A204.1 (cell line): ENCODE measurements around the gene ZNF467.

Experiments
- FAIRE-seq: peaks from 2 replicates; lab custom pipeline; 2012; peaks lifted over from hg19 to GRCh38; lab: Jason Lieb, UNC

The ZNF467 gene

DNA sequence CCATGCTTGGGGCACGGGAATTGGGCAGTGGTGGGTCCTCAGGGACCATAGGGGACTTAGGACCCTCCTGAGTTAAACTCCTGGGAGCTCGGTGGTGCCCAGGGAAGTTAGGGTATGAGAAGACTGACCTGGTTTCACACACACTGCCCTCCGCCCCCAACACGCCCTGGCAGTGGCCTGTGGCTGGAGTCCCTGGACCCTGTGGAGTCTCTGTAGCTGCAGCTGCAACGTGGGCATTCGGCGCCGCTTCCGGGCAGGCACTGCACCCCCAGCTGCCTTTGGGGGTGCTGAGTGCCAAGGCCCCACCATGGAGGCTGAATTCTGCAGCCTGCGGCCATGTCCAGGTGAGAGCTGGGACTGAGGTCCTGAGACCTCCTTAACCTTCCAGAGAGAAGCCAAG lies 34.9 kb upstream of the ZNF467 start:
- no peak for FAIRE-seq

- FAIRE-seq: no peak
These were observed 33.3 kb upstream of the ZNF467 start for GRCh38 chr7:149806726-149807125.

DNA sequence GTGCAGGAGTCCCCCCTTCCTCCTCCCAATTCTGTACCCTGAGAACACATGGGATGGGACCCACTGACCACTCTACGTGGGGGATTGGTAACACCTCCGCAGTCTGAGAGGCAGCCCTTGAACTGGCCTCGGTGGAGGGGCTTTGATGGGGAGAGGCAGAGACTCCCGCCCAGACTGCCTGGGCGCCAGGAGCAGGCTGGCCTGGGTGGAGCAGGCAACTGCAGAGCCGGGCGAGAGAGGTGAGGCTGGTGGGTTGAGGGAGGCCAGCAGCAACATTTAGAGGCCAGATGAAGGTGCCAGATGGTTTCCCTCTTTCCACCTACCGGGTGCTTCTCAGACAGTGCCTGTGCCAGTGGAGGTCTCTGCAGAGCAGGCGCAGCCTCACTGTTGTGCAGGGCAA lies 30.7 kb upstream of the ZNF467 start:
- FAIRE-seq: no peak

DNA sequence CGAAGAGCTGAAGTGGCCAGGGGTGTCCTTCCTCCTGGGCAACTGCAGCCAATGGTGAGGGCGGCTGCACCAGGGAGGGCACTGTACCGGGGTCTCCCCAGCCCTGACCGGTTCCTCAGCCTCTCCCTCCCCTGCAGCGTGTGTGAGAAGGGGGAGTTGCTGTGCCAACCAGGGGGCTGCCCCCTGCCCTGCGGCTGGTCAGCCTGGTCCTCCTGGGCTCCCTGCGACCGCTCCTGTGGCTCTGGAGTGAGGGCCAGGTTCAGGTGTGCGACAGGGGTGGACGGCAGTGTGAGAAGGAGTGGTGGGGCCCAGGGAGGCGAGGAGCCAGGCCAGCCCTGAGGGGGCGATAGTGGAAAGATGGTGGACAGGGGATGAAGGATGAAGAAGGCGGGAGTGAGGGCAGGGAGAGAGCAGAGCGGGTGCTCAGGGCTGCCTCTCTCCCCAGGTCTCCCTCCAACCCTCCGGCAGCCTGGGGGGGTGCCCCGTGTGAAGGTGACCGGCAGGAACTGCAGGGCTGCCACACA lies 30.2 kb upstream of the ZNF467 start:
- FAIRE-seq: no peak

GRCh38 chr7:149802966-149803365 lies 29.6 kb upstream of the ZNF467 start:
- FAIRE-seq: no peak

GRCh38 chr7:149801816-149802215 lies 28.4 kb upstream of the ZNF467 start:
- no peak for FAIRE-seq

- FAIRE-seq: no peak
These were observed 27.7 kb upstream of the ZNF467 start for GRCh38 chr7:149801002-149801566.

DNA sequence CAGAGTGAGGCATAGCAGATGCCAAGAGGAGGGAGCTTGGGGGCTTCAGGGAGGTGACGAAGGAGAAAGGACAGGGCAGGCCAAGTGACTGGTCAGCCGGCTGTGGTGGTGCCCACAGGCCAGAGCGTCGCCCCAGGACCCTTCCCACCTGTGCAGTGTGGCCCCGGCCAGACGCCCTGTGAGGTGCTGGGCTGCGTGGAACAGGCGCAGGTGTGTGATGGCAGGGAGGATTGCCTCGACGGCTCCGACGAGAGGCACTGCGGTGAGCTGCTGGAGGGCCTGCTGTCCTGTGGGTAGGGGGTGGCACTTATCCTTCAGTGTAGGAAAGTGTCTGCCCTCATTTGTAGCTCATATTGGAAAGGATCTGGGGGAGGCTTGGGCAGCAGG lies 26.8 kb upstream of the ZNF467 start:
- FAIRE-seq: no peak

DNA sequence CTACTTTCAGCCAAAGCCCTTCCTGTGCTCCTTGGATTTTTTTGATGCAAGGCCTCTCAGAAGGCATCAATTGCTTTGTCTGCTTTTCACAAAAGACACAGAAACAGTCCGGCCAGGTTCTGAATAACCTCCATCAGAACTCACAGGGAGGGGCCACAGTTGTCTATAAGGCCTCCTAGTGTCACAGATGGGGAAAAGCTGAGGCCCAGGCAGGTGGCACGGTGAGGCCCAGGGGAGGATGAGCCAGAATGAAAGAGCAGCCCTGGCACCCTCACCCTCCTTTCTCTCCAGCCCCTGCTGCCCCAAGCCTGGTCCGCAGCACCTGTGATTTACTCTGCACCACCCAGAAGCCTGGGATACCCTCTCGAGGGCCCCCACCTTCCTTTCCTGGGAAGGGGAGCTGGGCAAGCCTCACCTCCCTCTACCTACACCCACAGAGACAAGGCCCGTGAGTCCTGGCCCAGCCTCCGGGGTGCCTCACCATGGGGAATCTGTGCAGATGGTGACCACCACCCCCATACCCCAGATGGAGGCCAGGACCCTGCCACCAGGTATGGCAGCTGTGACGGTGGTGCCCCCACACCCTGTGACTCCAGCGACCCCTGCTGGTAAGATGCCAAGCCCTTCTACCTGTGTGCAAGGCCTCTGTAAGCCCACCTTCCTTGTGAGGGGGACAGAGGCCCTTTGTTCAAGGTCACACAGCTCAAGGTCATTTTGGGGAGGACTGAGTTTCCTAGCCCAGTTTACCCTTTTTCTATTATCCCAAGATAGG lies 26.2 kb upstream of the ZNF467 start:
- FAIRE-seq: no peak

DNA sequence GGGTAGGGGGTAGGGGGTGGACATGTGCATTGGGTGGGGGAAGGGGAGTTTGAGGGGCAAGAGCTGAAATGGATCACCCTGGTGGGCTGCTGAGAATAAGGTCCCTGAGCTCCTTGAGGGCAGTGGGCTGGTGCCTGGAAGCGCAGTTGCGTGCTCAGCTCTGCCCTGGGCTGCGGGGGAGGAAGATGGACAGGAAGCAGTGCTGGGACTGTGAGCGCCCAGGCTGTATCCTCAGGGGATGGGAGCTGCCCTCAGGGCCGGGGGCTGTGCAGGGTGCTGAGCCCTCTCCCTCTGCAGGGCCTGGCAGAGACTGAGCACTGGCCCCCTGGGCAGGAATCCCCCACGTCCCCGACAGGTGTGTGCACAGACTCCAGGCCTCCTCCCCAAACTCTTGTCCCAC lies 24.4 kb upstream of the ZNF467 start:
- FAIRE-seq: no peak

DNA sequence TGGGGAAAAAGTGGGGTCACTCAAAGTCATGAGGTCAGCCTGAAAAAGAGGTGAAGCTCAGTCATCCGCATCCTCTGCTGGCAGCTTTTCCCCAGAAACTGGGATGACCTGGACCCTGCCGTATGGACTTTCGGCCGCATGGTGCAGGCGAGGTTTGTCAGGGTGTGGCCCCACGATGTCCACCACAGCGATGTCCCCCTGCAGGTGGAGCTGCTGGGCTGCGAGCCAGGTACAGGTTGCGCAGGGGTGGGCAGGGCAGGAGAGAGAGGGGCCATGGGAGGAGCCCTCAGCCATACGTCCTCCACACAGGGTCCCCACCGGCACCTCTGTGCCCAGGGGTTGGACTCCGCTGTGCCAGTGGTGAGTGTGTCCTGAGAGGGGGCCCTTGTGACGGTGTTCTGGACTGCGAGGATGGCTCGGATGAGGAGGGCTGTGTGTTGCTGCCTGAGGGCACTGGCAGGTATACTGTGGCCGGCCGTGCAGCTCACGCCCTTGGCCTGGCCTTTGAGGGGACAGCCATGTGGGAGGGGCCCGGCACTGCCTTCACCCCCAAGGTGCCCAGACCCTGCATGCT lies 23.0 kb upstream of the ZNF467 start:
- no peak for FAIRE-seq

GRCh38 chr7:149795126-149795525 lies 21.7 kb upstream of the ZNF467 start:
- no peak for FAIRE-seq

- FAIRE-seq: no peak
These were observed 21.3 kb upstream of the ZNF467 start for GRCh38 chr7:149794661-149795060.

DNA sequence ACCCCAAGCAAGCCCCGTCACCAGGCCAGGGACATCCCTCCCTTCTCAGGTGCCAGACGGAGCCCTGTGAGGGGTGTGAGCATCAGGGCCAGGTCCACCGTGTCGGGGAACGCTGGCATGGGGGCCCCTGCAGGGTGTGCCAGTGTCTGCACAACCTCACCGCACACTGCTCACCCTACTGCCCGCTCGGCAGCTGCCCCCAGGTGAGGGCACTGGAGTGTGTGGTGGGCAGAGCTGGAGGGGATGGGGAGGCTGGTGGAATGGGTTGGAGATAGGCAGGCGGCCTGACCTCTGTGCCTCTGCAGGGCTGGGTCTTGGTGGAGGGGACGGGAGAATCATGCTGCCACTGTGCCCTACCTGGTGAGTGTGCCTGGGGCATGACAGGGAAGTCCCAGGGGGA lies 19.9 kb upstream of the ZNF467 start:
- FAIRE-seq: no peak

DNA sequence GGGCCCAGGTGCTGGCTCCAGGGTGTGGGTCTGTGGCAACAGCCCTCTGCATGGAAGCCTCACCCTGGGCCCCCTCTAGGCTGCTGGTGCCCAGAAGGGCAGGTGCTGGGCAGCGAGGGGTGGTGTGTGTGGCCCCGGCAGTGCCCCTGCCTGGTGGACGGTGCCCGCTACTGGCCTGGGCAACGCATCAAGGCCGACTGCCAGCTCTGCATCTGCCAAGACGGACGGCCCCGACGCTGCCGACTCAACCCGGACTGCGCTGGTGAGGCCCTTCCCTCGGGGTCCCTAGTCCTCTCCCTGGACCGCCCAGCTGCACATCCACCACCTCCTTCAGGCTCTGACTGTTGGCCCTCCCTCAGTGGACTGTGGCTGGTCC lies 18.8 kb upstream of the ZNF467 start:
- FAIRE-seq: no peak

GRCh38 chr7:149791411-149792219 lies 18.2 kb upstream of the ZNF467 start:
- FAIRE-seq: no peak

GRCh38 chr7:149790754-149791360 lies 17.5 kb upstream of the ZNF467 start:
- no peak for FAIRE-seq

- FAIRE-seq: no peak
These were observed 16.8 kb upstream of the ZNF467 start for GRCh38 chr7:149790146-149790548.

DNA sequence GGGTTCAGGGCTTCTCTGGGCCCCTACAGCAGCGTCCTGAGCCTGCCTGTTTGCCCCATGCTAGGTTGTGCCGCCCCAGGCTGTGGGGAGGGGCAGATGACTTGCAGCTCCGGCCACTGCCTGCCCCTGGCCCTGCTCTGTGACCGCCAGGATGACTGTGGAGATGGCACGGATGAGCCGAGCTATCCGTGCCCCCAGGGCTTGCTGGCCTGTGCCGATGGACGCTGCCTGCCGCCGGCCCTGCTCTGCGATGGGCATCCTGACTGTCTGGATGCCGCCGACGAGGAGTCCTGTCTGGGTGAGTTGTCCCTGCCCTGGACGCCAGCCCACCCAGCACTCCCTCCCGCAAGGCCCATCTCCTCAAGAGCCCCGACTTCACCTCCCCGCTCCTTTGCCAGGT lies 15.7 kb upstream of the ZNF467 start:
- FAIRE-seq: no peak

DNA sequence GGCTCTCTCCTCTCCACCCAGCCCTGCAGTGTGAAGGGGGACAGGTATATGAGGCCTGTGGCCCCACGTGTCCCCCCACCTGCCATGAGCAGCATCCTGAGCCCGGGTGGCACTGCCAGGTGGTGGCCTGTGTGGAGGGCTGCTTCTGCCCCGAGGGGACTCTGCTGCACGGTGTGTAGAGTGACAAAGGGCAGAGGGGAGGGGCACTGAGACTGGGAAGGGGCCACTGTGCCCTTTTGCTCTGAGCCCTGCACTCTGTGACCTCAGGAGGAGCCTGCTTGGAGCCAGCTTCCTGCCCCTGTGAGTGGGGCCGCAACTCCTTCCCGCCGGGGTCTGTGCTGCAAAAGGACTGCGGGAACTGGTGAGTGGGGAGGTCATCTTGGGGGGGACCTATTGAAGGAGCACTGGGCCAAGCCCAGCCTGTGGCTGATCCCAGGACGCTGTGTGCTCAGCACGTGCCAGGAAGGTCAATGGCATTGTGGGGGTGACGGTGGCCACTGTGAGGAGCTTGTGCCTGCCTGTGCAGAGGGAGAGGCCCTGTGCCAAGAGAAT lies 15.0 kb upstream of the ZNF467 start:
- no peak for FAIRE-seq

GRCh38 chr7:149787428-149788299 lies 14.3 kb upstream of the ZNF467 start:
- no peak for FAIRE-seq
